ENCODE results near the gene HMCN2.

DNA sequence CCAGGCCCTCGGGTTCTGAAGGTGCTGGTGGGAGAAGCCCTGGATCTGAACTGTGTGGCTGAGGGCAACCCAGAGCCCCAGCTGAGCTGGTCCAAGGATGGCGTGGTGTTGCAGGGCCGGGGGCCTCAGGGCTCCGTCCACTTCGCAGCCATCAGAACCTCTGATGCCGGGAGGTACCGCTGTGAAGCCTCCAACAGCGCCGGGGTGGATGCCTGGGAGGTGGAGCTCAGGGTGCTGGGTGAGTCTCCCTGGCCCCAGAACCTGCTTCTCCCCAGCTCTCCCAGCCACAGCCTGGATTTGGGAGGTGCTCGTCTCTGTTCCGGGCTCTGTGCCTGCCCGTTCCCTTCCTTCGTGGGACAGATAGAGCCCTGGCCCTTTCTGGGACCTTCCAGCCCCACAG, 75.6 kb downstream of the HMCN2 start:
- TF ChIP-seq, protein P1, sequence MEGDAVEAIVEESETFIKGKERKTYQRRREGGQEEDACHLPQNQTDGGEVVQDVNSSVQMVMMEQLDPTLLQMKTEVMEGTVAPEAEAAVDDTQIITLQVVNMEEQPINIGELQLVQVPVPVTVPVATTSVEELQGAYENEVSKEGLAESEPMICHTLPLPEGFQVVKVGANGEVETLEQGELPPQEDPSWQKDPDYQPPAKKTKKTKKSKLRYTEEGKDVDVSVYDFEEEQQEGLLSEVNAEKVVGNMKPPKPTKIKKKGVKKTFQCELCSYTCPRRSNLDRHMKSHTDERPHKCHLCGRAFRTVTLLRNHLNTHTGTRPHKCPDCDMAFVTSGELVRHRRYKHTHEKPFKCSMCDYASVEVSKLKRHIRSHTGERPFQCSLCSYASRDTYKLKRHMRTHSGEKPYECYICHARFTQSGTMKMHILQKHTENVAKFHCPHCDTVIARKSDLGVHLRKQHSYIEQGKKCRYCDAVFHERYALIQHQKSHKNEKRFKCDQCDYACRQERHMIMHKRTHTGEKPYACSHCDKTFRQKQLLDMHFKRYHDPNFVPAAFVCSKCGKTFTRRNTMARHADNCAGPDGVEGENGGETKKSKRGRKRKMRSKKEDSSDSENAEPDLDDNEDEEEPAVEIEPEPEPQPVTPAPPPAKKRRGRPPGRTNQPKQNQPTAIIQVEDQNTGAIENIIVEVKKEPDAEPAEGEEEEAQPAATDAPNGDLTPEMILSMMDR (IDR thresholded peaks at IDR 0.05) = no peak
- TF ChIP-seq EP300 (IDR thresholded peaks at IDR 0.05; ENCODE audit: borderline replicate concordance in 1 of 2, low read depth in 1 of 2, low read length in 1 of 2) (no peak), GABPA (IDR thresholded peaks at IDR 0.05; ENCODE audit: low read depth) (no peak), MEF2A (IDR thresholded peaks at IDR 0.05; ENCODE audit: borderline replicate concordance, low read depth) (no peak), TCF12 (IDR thresholded peaks at IDR 0.05) (no peak), SMC3 (IDR thresholded peaks at IDR 0.05; ENCODE audit: low read depth, low read length) (no peak), RXRA (IDR thresholded peaks at IDR 0.05; ENCODE audit: borderline replicate concordance, low read depth) (no peak)
- TF ChIP-seq, protein P2, sequence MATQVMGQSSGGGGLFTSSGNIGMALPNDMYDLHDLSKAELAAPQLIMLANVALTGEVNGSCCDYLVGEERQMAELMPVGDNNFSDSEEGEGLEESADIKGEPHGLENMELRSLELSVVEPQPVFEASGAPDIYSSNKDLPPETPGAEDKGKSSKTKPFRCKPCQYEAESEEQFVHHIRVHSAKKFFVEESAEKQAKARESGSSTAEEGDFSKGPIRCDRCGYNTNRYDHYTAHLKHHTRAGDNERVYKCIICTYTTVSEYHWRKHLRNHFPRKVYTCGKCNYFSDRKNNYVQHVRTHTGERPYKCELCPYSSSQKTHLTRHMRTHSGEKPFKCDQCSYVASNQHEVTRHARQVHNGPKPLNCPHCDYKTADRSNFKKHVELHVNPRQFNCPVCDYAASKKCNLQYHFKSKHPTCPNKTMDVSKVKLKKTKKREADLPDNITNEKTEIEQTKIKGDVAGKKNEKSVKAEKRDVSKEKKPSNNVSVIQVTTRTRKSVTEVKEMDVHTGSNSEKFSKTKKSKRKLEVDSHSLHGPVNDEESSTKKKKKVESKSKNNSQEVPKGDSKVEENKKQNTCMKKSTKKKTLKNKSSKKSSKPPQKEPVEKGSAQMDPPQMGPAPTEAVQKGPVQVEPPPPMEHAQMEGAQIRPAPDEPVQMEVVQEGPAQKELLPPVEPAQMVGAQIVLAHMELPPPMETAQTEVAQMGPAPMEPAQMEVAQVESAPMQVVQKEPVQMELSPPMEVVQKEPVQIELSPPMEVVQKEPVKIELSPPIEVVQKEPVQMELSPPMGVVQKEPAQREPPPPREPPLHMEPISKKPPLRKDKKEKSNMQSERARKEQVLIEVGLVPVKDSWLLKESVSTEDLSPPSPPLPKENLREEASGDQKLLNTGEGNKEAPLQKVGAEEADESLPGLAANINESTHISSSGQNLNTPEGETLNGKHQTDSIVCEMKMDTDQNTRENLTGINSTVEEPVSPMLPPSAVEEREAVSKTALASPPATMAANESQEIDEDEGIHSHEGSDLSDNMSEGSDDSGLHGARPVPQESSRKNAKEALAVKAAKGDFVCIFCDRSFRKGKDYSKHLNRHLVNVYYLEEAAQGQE (IDR thresholded peaks at IDR 0.05; ENCODE audit: low read depth, low read length) = no peak
- TF ChIP-seq, protein P3, sequence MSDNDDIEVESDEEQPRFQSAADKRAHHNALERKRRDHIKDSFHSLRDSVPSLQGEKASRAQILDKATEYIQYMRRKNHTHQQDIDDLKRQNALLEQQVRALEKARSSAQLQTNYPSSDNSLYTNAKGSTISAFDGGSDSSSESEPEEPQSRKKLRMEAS (IDR thresholded peaks at IDR 0.05; ENCODE audit: low read depth) = no peak
- TF ChIP-seq, protein P4, sequence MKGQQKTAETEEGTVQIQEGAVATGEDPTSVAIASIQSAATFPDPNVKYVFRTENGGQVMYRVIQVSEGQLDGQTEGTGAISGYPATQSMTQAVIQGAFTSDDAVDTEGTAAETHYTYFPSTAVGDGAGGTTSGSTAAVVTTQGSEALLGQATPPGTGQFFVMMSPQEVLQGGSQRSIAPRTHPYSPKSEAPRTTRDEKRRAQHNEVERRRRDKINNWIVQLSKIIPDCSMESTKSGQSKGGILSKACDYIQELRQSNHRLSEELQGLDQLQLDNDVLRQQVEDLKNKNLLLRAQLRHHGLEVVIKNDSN (IDR thresholded peaks at IDR 0.05; ENCODE audit: borderline replicate concordance, low read depth) = no peak
- TF ChIP-seq, protein P5, sequence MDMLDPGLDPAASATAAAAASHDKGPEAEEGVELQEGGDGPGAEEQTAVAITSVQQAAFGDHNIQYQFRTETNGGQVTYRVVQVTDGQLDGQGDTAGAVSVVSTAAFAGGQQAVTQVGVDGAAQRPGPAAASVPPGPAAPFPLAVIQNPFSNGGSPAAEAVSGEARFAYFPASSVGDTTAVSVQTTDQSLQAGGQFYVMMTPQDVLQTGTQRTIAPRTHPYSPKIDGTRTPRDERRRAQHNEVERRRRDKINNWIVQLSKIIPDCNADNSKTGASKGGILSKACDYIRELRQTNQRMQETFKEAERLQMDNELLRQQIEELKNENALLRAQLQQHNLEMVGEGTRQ (IDR thresholded peaks at IDR 0.05; ENCODE audit: borderline replicate concordance, low read depth, low read length) = no peak
